HepG2 (cell line): ENCODE data around the gene ZMYM4. TPM values are rescaled to one million over a fixed set of nuclear protein-coding genes. Genes with fewer than 3 reads are reported as not detected.

ENCODE experiments used
- ATAC-seq: fragments of 200-7000 bp; cut with Tn5 transposase; 3 replicates; pipeline ENCODE4 v1.9.1; 2020; ENCODE audit warnings: mild to moderate bottlenecking, moderate library complexity
- BruUV-seq: library from RNA; stranded (reverse); fragments of 400-500 nt; replicated peaks from 2 replicates; lab custom pipeline; 2021; lab: Mats Ljungman, UMichigan
- CTCF ChIA-PET: fragments of 300-600 bp; formaldehyde crosslinking; extraction: SDS; loops from one replicate; lab custom pipeline; 2021; ENCODE audit warnings: low total read pairs, inconsistent platforms, low intra/inter-chr PET ratio; lab: Yijun Ruan, JAX
- POLR2A ChIA-PET: fragments of 350-600 bp; sonication (Branson Sonifier 250); formaldehyde crosslinking; loops from one replicate; lab custom pipeline; 2020; ENCODE audit warnings: antibody characterized with exemption, inconsistent platforms; lab: Yijun Ruan, JAX
- DNase-seq: peaks from one replicate; pipeline ENCODE4 v3.0.0-alpha.2; 2015; ENCODE audit warnings: low spot score
- FAIRE-seq: peaks from 3 replicates; lab custom pipeline; 2011; peaks lifted over from hg19 to GRCh38; lab: Jason Lieb, UNC
- H2AFZ ChIP-seq: one replicate; pipeline ENCODE4 v1.6.1; 2011; ENCODE audit warnings: low read length, inconsistent platforms
- H3K27ac ChIP-seq: fragments of 300-600 bp; 3 replicates; pipeline ENCODE4 v1.8.0; 2011; ENCODE audit warnings: mixed run types, mild to moderate bottlenecking, mixed read lengths, low read length, inconsistent platforms; ENCODE audit not compliant: insufficient read depth; ENCODE audit errors: extremely low read length
- H3K27me3 ChIP-seq, 2 experiments: fragments of 200-600 bp in 1 of 2; 2 replicates in 1 of 2; 3 replicates in 1 of 2; pipeline versions ENCODE4 v1.6.0 to v1.8.0; 2011; ENCODE audit warnings: low read length in 2 of 2, mild to moderate bottlenecking in 2 of 2, moderate library complexity in 2 of 2, inconsistent platforms in 1 of 2; ENCODE audit not compliant: insufficient read depth in 2 of 2, control insufficient read depth in 1 of 2
- H3K36me3 ChIP-seq, 2 experiments: fragments of 200-600 bp in 1 of 2; replicated peaks in 1 of 2; 2 replicates in 1 of 2; 3 replicates in 1 of 2; pipeline versions ENCODE4 v1.5.1 to v1.8.0; 2011; ENCODE audit warnings: low read length in 2 of 2, inconsistent platforms in 1 of 2; ENCODE audit not compliant: insufficient read depth in 2 of 2, control insufficient read depth in 1 of 2
- H3K4me1 ChIP-seq: 2 replicates; pipeline ENCODE4 v1.5.1; 2012; ENCODE audit warnings: low read length, inconsistent platforms; ENCODE audit not compliant: insufficient read depth
- H3K4me2 ChIP-seq: 2 replicates; pipeline ENCODE4 v1.6.0; 2011; ENCODE audit warnings: low read depth, low read length, inconsistent platforms
- H3K4me3 ChIP-seq, 3 experiments: fragments of 200-600 bp in 1 of 3; sonication (generic), shearing (Covaris generic) in 1 of 3; replicated peaks in 1 of 3; 2 replicates each; pipeline ENCODE4 v1.5.1; 2011 to 2016; ENCODE audit warnings: low read length in 3 of 3, inconsistent platforms in 2 of 3, low read depth in 2 of 3, mild to moderate bottlenecking in 2 of 3, control low read depth in 1 of 3, mixed read lengths in 1 of 3; ENCODE audit not compliant: insufficient read depth in 1 of 3
- H3K79me2 ChIP-seq: one replicate; pipeline ENCODE4 v1.6.1; 2011; ENCODE audit warnings: low read length, inconsistent platforms; ENCODE audit not compliant: insufficient read depth
- H3K9ac ChIP-seq: 2 replicates; pipeline ENCODE4 v1.6.0; 2011; ENCODE audit warnings: mild to moderate bottlenecking, low read depth, low read length, inconsistent platforms; ENCODE audit not compliant: insufficient read depth
- H3K9me3 ChIP-seq: 2 replicates; pipeline ENCODE4 v1.5.1; 2012; ENCODE audit warnings: mild to moderate bottlenecking, low read length
- H4K20me1 ChIP-seq: 2 replicates; pipeline ENCODE4 v1.6.0; 2011; ENCODE audit warnings: inconsistent platforms, mild to moderate bottlenecking, low read length, moderate library complexity; ENCODE audit not compliant: insufficient read depth
- MTA3 ChIP-seq: sonication (generic); formaldehyde crosslinking; IDR thresholded peaks from 2 replicates; pipeline ENCODE4 v1.4.0; 2020; ENCODE audit warnings: missing genetic modification reagents
- PRPF4 ChIP-seq: fragments of 200-400 bp; formaldehyde crosslinking; IDR thresholded peaks from 2 replicates; pipeline ENCODE4 v1.6.1; 2016; ENCODE audit warnings: low read length, low read depth; ENCODE audit not compliant: poor library complexity, severe bottlenecking
- SRSF1 ChIP-seq: fragments of 200-400 bp; formaldehyde crosslinking; optimal IDR thresholded peaks from 2 replicates; pipeline ENCODE3; 2017; ENCODE audit warnings: mild to moderate bottlenecking, low read depth, low read length, moderate library complexity
- ZFP37 ChIP-seq: sonication (generic); formaldehyde crosslinking; IDR thresholded peaks from 2 replicates; pipeline ENCODE4 v1.4.0; 2020; ENCODE audit warnings: missing genetic modification reagents, borderline replicate concordance
- ZFP90 ChIP-seq: sonication (generic); formaldehyde crosslinking; IDR thresholded peaks from 2 replicates; pipeline ENCODE4 v1.8.0; 2022; ENCODE audit warnings: missing genetic modification reagents, mild to moderate bottlenecking, inconsistent platforms, borderline replicate concordance
- ZNF747 ChIP-seq: sonication (generic); formaldehyde crosslinking; IDR thresholded peaks from 2 replicates; pipeline ENCODE4 v1.8.1; 2023; ENCODE audit warnings: missing genetic modification reagents, mild to moderate bottlenecking, borderline replicate concordance
- ZNF776 ChIP-seq: sonication (generic); formaldehyde crosslinking; IDR thresholded peaks from 2 replicates; pipeline ENCODE4 v1.4.0; 2020; ENCODE audit warnings: mild to moderate bottlenecking, missing genetic modification reagents
- WGBS: methylation state at CpG from one replicate; pipeline ENCODE4 v1.1.6; 2017; ENCODE audit warnings: low lambda C conversion rate; 5-methylcytosine and 5-hydroxymethylcytosine counted together
- in situ Hi-C: cut with HindIII; loops from 2 replicates; pipeline ENCODE4 v1.10.0; 2017; ENCODE audit warnings: low pct_unique_long_range_greater_than_20kb; ENCODE audit not compliant: extremely low pct_ligation_motif_present
- intact Hi-C: fragments of 100-400 bp; cut with micrococcal nuclease; formaldehyde crosslinking; loops from one replicate; pipeline ENCODE4 v1.10.0; 2022; ENCODE audit not compliant: unreplicated experiment
- polyA plus RNA-seq, 8 experiments: library from polyadenylated mRNA; depleted of rRNA in 3 of 8; stranded (reverse) in 7 of 8; unstranded in 1 of 8; fragments of >200 nt; fragmentation: Illumina TruSeq in 4 of 8; extraction: Trizol in 4 of 8; gene quantifications; 2 replicates each; pipeline versions ENCODE4 v1.2.1 to v1.2.3, GENCODE V29; 2011 to 2016; ENCODE audit warnings: low read depth in 4 of 8, missing spikeins in 1 of 8, mixed read lengths in 1 of 8; ENCODE audit not compliant: insufficient read depth in 1 of 8
- total RNA-seq, 5 experiments: library from RNA; depleted of rRNA; stranded (reverse); fragments of >200 nt; fragmentation: Illumina TruSeq; extraction: Trizol; gene quantifications; 2 replicates each; pipeline ENCODE4 v1.2.3, GENCODE V29; 2016; ENCODE audit warnings: low read depth in 1 of 5
- TF ChIP-seq, protein P1 (sequence below): sonication (generic); formaldehyde crosslinking; conservative IDR thresholded peaks from 2 replicates; pipeline ENCODE4 v1.4.0; 2020; ENCODE audit warnings: missing genetic modification reagents

The ZMYM4 gene
- total and polyA plus RNA-seq, 2 of the 13 experiments (the other 11 are each of a cell fraction or from before 2014, with no cell fraction given), result 13.9 to 37.6 TPM

DNA sequence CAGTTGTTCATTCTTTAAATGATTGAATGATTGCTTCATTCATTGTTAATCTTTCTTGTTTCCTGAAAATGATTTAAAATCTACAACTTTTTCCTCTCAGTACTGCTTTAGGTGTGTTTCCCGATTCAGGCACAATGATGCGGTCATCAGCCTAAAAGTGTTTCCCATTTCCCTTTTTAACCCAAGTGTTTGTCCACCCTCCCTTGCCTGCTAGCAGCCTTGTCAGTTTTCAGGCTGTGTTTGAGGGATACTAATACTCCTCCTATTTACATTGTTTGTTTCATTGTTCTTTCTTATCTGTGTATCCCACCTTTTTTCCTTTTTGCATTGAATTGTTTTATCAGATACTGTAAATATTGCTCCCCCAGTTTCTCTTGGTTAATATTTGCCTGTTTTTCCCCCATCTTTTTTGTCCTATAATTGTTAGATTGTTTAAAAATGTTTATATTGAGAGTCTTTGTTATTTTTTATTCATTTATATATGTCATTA lies 157.6 kb downstream of the ZMYM4 start:
- no peaks in the 10 kb centered on the region for H3K27me3 ChIP-seq
- intact Hi-C loops (no loop called here), in situ Hi-C loops (loop anchor here (25.0 kb wide), 1 partner anchor 311 kb away; no protein-coding TSS in a partner anchor)
- CTCF ChIA-PET, result no interaction called here
- H3K4me3 ChIP-seq, result no peak overlapping the region
- H3K4me1 ChIP-seq, result no peaks in the 10 kb centered on the region
- no peaks in the 10 kb centered on the region for H3K79me2 ChIP-seq
- H3K9ac ChIP-seq, result no peak overlapping the region
- ATAC-seq, result no peak
- no peak overlapping the region for H3K4me2 ChIP-seq
- no peak for DNase-seq
- no peaks in the 10 kb centered on the region for H3K9me3 ChIP-seq
- H3K36me3 ChIP-seq, result peaks cover 0 to 4% of the 10 kb centered on the region in 2 experiments; a peak in 1 of 5 replicates
- H2AFZ ChIP-seq, result no peak overlapping the region
- no peak overlapping the region for H3K27ac ChIP-seq
- POLR2A ChIA-PET, result no interaction called here
- no peak for FAIRE-seq
- no peaks in the 10 kb centered on the region for H4K20me1 ChIP-seq
- 98% methylated on average over 2 of the region's 2 CpGs for WGBS
- BruUV-seq, result no TSS peak
- TF ChIP-seq SRSF1 (no peak), ZFP37 (CRISPR knock-in tag) (no peak), ZNF747 (CRISPR knock-in tag) (no peak), ZNF776 (CRISPR knock-in tag) (no peak), ZFP90 (CRISPR knock-in tag) (no peak), PRPF4 (no peak), MTA3 (no peak)
- TF ChIP-seq, protein P1, sequence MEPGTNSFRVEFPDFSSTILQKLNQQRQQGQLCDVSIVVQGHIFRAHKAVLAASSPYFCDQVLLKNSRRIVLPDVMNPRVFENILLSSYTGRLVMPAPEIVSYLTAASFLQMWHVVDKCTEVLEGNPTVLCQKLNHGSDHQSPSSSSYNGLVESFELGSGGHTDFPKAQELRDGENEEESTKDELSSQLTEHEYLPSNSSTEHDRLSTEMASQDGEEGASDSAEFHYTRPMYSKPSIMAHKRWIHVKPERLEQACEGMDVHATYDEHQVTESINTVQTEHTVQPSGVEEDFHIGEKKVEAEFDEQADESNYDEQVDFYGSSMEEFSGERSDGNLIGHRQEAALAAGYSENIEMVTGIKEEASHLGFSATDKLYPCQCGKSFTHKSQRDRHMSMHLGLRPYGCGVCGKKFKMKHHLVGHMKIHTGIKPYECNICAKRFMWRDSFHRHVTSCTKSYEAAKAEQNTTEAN, result no peak
